HFFc6 (cell line): ENCODE data around the gene TMCC2. TPM values are rescaled to one million over a fixed set of nuclear protein-coding genes. Genes with fewer than 3 reads are reported as not detected.

Source experiments
- DNase-seq: peaks from one replicate; pipeline ENCODE4 v3.0.0-alpha.2; 2018
- H3K27ac Mint-ChIP-seq: 2 replicates; pipeline ENCODE4 v1.8.0; 2020; ENCODE audit warnings: mild to moderate bottlenecking, mixed read lengths
- H3K27me3 Mint-ChIP-seq: 2 replicates; pipeline ENCODE4 v1.8.0; 2021; ENCODE audit warnings: mild to moderate bottlenecking, moderate library complexity, mixed read lengths; ENCODE audit not compliant: insufficient read depth
- H3K36me3 Mint-ChIP-seq: 2 replicates; pipeline ENCODE4 v1.8.0; 2021; ENCODE audit warnings: low read depth, mixed read lengths
- H3K4me1 Mint-ChIP-seq: 2 replicates; pipeline ENCODE4 v1.8.0; 2020; ENCODE audit warnings: low read depth, mixed read lengths
- H3K4me3 Mint-ChIP-seq: 2 replicates; pipeline ENCODE4 v1.8.0; 2020; ENCODE audit warnings: mild to moderate bottlenecking, moderate library complexity, mixed read lengths
- H3K9me3 Mint-ChIP-seq: 2 replicates; pipeline ENCODE4 v1.8.0; 2020; ENCODE audit warnings: mild to moderate bottlenecking, mixed read lengths
- total RNA-seq, 6 experiments: library from RNA; stranded (reverse); fragmentation: NEBNext Ultra II Directional; extraction: Animal tissue kit (Norgen Biotek cat#: 25700); gene quantifications; 2 replicates in 1 of 6; 3 replicates in 5 of 6; pipeline ENCODE4 v1.2.3, GENCODE V29; 2021
- TF ChIP-seq, protein P1 (sequence below): fragments of 200-600 bp; sonication (generic); IDR thresholded peaks from 2 replicates; pipeline ENCODE4 v1.5.0; 2021; ENCODE audit warnings: antibody characterized with exemption, mild to moderate bottlenecking

TMCC2 gene
- total RNA-seq, 6 experiments from 2014 or later = 3.4 to 4.2 (median 3.9) TPM

- H3K4me3 Mint-ChIP-seq = no peak overlapping the region
- H3K9me3 Mint-ChIP-seq = no peaks in the 10 kb centered on the region
- no peak overlapping the region for H3K27ac Mint-ChIP-seq
- peaks cover 5% of the 10 kb centered on the region; the same call in 1 of the 2 replicates for H3K27me3 Mint-ChIP-seq
- DNase-seq = no peak
- H3K4me1 Mint-ChIP-seq = peaks cover 37% of the 10 kb centered on the region
- no peaks in the 10 kb centered on the region for H3K36me3 Mint-ChIP-seq
- TF ChIP-seq, protein P1, sequence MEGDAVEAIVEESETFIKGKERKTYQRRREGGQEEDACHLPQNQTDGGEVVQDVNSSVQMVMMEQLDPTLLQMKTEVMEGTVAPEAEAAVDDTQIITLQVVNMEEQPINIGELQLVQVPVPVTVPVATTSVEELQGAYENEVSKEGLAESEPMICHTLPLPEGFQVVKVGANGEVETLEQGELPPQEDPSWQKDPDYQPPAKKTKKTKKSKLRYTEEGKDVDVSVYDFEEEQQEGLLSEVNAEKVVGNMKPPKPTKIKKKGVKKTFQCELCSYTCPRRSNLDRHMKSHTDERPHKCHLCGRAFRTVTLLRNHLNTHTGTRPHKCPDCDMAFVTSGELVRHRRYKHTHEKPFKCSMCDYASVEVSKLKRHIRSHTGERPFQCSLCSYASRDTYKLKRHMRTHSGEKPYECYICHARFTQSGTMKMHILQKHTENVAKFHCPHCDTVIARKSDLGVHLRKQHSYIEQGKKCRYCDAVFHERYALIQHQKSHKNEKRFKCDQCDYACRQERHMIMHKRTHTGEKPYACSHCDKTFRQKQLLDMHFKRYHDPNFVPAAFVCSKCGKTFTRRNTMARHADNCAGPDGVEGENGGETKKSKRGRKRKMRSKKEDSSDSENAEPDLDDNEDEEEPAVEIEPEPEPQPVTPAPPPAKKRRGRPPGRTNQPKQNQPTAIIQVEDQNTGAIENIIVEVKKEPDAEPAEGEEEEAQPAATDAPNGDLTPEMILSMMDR = no peak
These were observed 23.8 kb downstream of the TMCC2 start for GRCh38 chr1:205251576-205251975.

GRCh38 chr1:205255941-205256780 is 28.4 kb downstream of the TMCC2 start:
- DNase-seq = peak; percentile 82
- Mint-ChIP-seq H3K9me3 (no peaks in the 10 kb centered on the region), H3K4me3 (no peak overlapping the region), H3K27ac (peak overlapping the region; percentile 20; the same call in 1 of the 2 replicates), H3K27me3 (peaks cover 4% of the 10 kb centered on the region), H3K4me1 (peaks cover 48% of the 10 kb centered on the region), H3K36me3 (no peaks in the 10 kb centered on the region)
- TF ChIP-seq, protein P1 = peak; percentile 98

DNA sequence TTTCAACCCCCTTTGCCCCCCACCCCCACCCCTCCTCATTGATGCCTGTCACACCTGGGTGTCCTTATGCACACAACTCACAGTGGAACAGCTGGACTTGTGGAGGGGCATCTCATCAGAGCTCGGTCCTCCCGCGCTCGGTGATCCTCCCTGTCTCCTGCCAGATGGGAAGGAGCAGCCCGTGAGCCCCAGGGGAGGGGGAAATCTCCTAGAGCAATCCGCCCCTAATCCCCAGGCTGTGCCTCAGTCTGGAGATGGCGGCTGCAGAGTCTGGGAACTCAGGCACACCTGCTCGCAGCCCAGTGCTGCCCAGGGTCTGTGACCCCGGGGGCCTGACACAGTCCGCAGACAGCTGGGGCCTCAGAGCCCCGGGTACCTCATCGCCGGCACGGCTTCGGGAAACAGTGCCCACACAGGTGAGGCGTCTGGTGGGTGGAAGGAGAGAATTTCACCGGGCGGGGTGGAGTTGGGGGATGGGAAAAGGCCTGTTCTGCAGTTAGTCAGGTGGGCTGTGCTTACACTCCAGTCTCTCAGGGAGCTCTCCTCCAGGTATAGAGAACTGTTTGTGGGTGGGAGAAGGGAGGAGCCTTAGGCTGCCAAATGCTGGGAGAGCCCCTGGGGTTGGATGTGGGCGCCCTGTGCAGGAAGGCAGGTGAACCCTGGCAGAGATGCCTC is 29.3 kb downstream of the TMCC2 start:
- Mint-ChIP-seq H3K27ac (no peak overlapping the region), H3K4me3 (no peak overlapping the region), H3K4me1 (peaks cover 51% of the 10 kb centered on the region), H3K9me3 (no peaks in the 10 kb centered on the region), H3K36me3 (no peaks in the 10 kb centered on the region), H3K27me3 (peaks cover 1% of the 10 kb centered on the region)
- no peak for DNase-seq
- TF ChIP-seq, protein P1 = no peak

GRCh38 chr1:205257735-205258134 is 30.0 kb downstream of the TMCC2 start:
- Mint-ChIP-seq H3K9me3 (no peaks in the 10 kb centered on the region), H3K27me3 (peaks cover 1% of the 10 kb centered on the region), H3K36me3 (no peaks in the 10 kb centered on the region), H3K4me3 (no peak overlapping the region), H3K4me1 (peaks cover 57% of the 10 kb centered on the region), H3K27ac (peak overlapping the region; percentile 22; the same call in 1 of the 2 replicates)
- no peak for DNase-seq
- TF ChIP-seq, protein P1 = no peak

- peaks cover 1% of the 10 kb centered on the region for H3K27me3 Mint-ChIP-seq
- peaks cover 62% of the 10 kb centered on the region for H3K4me1 Mint-ChIP-seq
- no peak for DNase-seq
- H3K36me3 Mint-ChIP-seq = no peaks in the 10 kb centered on the region
- no peak overlapping the region for H3K4me3 Mint-ChIP-seq
- TF ChIP-seq, protein P1 = no peak
- H3K27ac Mint-ChIP-seq = peak overlapping the region; percentile 94
- H3K9me3 Mint-ChIP-seq = no peaks in the 10 kb centered on the region
These were observed 30.5 kb downstream of the TMCC2 start for GRCh38 chr1:205258261-205258691.
